ENCODE results near the gene STARD9. TPM values are rescaled to one million over a fixed set of nuclear protein-coding genes. Genes with fewer than 3 reads are reported as not detected.

Gene STARD9
- total and polyA plus RNA-seq, 2 of the 4 experiments (the other 2 are of a cell fraction): 2.0 to 3.2 TPM

DNA sequence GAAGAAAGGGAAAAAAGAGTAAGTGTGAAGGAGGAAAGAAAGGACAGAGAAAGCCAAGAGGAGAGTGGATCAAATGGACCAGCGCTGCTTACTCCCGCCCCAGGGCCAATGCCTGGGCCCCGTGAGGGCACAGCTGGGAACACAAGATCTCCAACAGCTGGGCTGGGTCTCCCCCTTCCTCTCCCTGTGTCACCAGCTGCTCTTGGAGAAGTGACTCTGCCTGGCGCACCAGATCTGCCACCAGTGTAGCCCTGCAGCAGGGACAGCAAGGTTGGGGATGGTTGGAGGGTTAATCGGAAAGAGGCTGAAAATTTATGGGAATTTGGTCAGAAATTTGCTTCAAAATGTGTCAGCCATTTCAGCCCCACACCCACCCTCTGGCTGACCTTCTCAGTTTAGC, 153.2 kb downstream of the STARD9 start:
- Histone ChIP-seq H4K91ac (ENCODE audit: insufficient read depth, low read depth, low read length) (no peak overlapping the region), H3K18ac (ENCODE audit: low read depth, low read length) (no peak overlapping the region), H3K56ac (ENCODE audit: extremely low read depth, insufficient read depth, low read length) (no peak overlapping the region), H3K9me1 (ENCODE audit: insufficient read depth, low read length) (no peaks in the 10 kb centered on the region), H3K23ac (ENCODE audit: low read depth, low read length) (no peak overlapping the region), H3K27me3 (ENCODE audit: control insufficient read depth, insufficient read depth, low read length) (no peaks in the 10 kb centered on the region), H2BK5ac (ENCODE audit: low read depth, low read length, poor library complexity, severe bottlenecking) (no peak overlapping the region), H3K9ac (ENCODE audit: low read depth, low read length) (no peak overlapping the region), H2BK20ac (ENCODE audit: low read depth, low read length) (no peak overlapping the region), H4K8ac (ENCODE audit: low read depth in 2 of 2, low read length in 2 of 2) (no peak overlapping the region), H3K9me3 (ENCODE audit: control insufficient read depth, insufficient read depth, low read length) (no peaks in the 10 kb centered on the region), H2BK120ac (ENCODE audit: low read depth, low read length) (no peak overlapping the region), H2AK9ac (replicated peaks; ENCODE audit: low read depth, low read length, poor library complexity) (peak overlapping the region; percentile 65), H2AK5ac (ENCODE audit: low read depth, low read length) (no peak overlapping the region), H4K20me1 (ENCODE audit: insufficient read depth, low read length) (no peaks in the 10 kb centered on the region; the same call in 1 of the 2 replicates), H4K5ac (ENCODE audit: low read depth, low read length) (no peak overlapping the region), H3K4me3 (ENCODE audit: insufficient read depth, low read depth, low read length) (no peak overlapping the region), H2BK15ac (ENCODE audit: low read depth, low read length) (no peak overlapping the region), H3K36me3 (ENCODE audit: control insufficient read depth, insufficient read depth, low read length) (peaks cover 82% of the 10 kb centered on the region), H3K14ac (replicated peaks; ENCODE audit: low read depth, low read length) (no peak overlapping the region), H3K79me1 (ENCODE audit: low read depth in 1 of 2, low read length in 2 of 2) (peaks cover 0 to 8% of the 10 kb centered on the region in 2 experiments; a peak in 2 of 4 replicates), H3K27ac (ENCODE audit: insufficient read depth, low read length) (no peak overlapping the region), H2AFZ (replicated peaks; ENCODE audit: low read length, poor library complexity) (no peak overlapping the region), H3K4ac (ENCODE audit: low read depth, low read length) (no peak overlapping the region), H3K4me2 (ENCODE audit: low read depth, low read length) (no peak overlapping the region), H3K4me1 (ENCODE audit: control insufficient read depth, insufficient read depth, low read length) (no peaks in the 10 kb centered on the region)
- no peak for ATAC-seq (ENCODE audit: low read depth)
- TF ChIP-seq BHLHE40 (IDR thresholded peaks at IDR 0.05; ENCODE audit: low read depth, low read length) (no peak), POLR2A (IDR thresholded peaks at IDR 0.05; ENCODE audit: low read depth, low read length) (no peak), MAZ (IDR thresholded peaks at IDR 0.05; ENCODE audit: borderline replicate concordance, low read depth, low read length) (no peak)
- TF ChIP-seq, protein P1, sequence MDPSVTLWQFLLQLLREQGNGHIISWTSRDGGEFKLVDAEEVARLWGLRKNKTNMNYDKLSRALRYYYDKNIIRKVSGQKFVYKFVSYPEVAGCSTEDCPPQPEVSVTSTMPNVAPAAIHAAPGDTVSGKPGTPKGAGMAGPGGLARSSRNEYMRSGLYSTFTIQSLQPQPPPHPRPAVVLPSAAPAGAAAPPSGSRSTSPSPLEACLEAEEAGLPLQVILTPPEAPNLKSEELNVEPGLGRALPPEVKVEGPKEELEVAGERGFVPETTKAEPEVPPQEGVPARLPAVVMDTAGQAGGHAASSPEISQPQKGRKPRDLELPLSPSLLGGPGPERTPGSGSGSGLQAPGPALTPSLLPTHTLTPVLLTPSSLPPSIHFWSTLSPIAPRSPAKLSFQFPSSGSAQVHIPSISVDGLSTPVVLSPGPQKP (IDR thresholded peaks at IDR 0.05; ENCODE audit: borderline replicate concordance, low read depth, low read length): no peak
- dilution Hi-C loops (cut with HindIII; ENCODE audit: low sequenced_read_pairs, unreplicated experiment): no loop called here
- intact Hi-C loops (cut with micrococcal nuclease): no loop called here
- BruUV-seq (replicated peaks): no TSS peak
- POLR2A ChIA-PET (ENCODE audit: unreplicated experiment): no interaction called here
- CTCF ChIA-PET: no interaction called here
- in situ Hi-C loops (cut with MboI; ENCODE audit: low sequenced_read_pairs): no loop called here
- WGBS, 2 experiments (ENCODE audit: extremely low coverage in 2 of 2, insufficient read length in 1 of 2): no CpG with 5 or more reads among the region's 5 CpGs
- DNase-seq: no peak

All from IMR-90 (cell line).